HepG2 (cell line): ENCODE measurements around the gene DIAPH1. TPM values are rescaled to one million over a fixed set of nuclear protein-coding genes. Genes with fewer than 3 reads are reported as not detected.

ENCODE experiments used
- ATAC-seq: fragments of 200-7000 bp; cut with Tn5 transposase; 3 replicates; pipeline ENCODE4 v1.9.1; 2020; ENCODE audit warnings: mild to moderate bottlenecking, moderate library complexity
- BruUV-seq: library from RNA; stranded (reverse); fragments of 400-500 nt; replicated peaks from 2 replicates; lab custom pipeline; 2021; lab: Mats Ljungman, UMichigan
- CTCF ChIA-PET: fragments of 300-600 bp; formaldehyde crosslinking; extraction: SDS; loops from one replicate; lab custom pipeline; 2021; ENCODE audit warnings: low total read pairs, inconsistent platforms, low intra/inter-chr PET ratio; lab: Yijun Ruan, JAX
- POLR2A ChIA-PET: fragments of 350-600 bp; sonication (Branson Sonifier 250); formaldehyde crosslinking; loops from one replicate; lab custom pipeline; 2020; ENCODE audit warnings: antibody characterized with exemption, inconsistent platforms; lab: Yijun Ruan, JAX
- DNase-seq: peaks from one replicate; pipeline ENCODE4 v3.0.0-alpha.2; 2015; ENCODE audit warnings: low spot score
- FAIRE-seq: peaks from 3 replicates; lab custom pipeline; 2011; peaks lifted over from hg19 to GRCh38; lab: Jason Lieb, UNC
- H2AFZ ChIP-seq: one replicate; pipeline ENCODE4 v1.6.1; 2011; ENCODE audit warnings: low read length, inconsistent platforms
- H3K27ac ChIP-seq: fragments of 300-600 bp; 3 replicates; pipeline ENCODE4 v1.8.0; 2011; ENCODE audit warnings: mixed run types, mild to moderate bottlenecking, mixed read lengths, low read length, inconsistent platforms; ENCODE audit not compliant: insufficient read depth; ENCODE audit errors: extremely low read length
- H3K27me3 ChIP-seq, 2 experiments: fragments of 200-600 bp in 1 of 2; 2 replicates in 1 of 2; 3 replicates in 1 of 2; pipeline versions ENCODE4 v1.6.0 to v1.8.0; 2011; ENCODE audit warnings: low read length in 2 of 2, mild to moderate bottlenecking in 2 of 2, moderate library complexity in 2 of 2, inconsistent platforms in 1 of 2; ENCODE audit not compliant: insufficient read depth in 2 of 2, control insufficient read depth in 1 of 2
- H3K36me3 ChIP-seq, 2 experiments: fragments of 200-600 bp in 1 of 2; replicated peaks in 1 of 2; 2 replicates in 1 of 2; 3 replicates in 1 of 2; pipeline versions ENCODE4 v1.5.1 to v1.8.0; 2011; ENCODE audit warnings: low read length in 2 of 2, inconsistent platforms in 1 of 2; ENCODE audit not compliant: insufficient read depth in 2 of 2, control insufficient read depth in 1 of 2
- H3K4me1 ChIP-seq: 2 replicates; pipeline ENCODE4 v1.5.1; 2012; ENCODE audit warnings: low read length, inconsistent platforms; ENCODE audit not compliant: insufficient read depth
- H3K4me2 ChIP-seq: 2 replicates; pipeline ENCODE4 v1.6.0; 2011; ENCODE audit warnings: low read depth, low read length, inconsistent platforms
- H3K4me3 ChIP-seq, 3 experiments: fragments of 200-600 bp in 1 of 3; sonication (generic), shearing (Covaris generic) in 1 of 3; replicated peaks in 1 of 3; 2 replicates each; pipeline ENCODE4 v1.5.1; 2011 to 2016; ENCODE audit warnings: low read length in 3 of 3, inconsistent platforms in 2 of 3, low read depth in 2 of 3, mild to moderate bottlenecking in 2 of 3, control low read depth in 1 of 3, mixed read lengths in 1 of 3; ENCODE audit not compliant: insufficient read depth in 1 of 3
- H3K79me2 ChIP-seq: one replicate; pipeline ENCODE4 v1.6.1; 2011; ENCODE audit warnings: low read length, inconsistent platforms; ENCODE audit not compliant: insufficient read depth
- H3K9ac ChIP-seq: 2 replicates; pipeline ENCODE4 v1.6.0; 2011; ENCODE audit warnings: mild to moderate bottlenecking, low read depth, low read length, inconsistent platforms; ENCODE audit not compliant: insufficient read depth
- H3K9me3 ChIP-seq: 2 replicates; pipeline ENCODE4 v1.5.1; 2012; ENCODE audit warnings: mild to moderate bottlenecking, low read length
- H4K20me1 ChIP-seq: 2 replicates; pipeline ENCODE4 v1.6.0; 2011; ENCODE audit warnings: inconsistent platforms, mild to moderate bottlenecking, low read length, moderate library complexity; ENCODE audit not compliant: insufficient read depth
- GATAD2A ChIP-seq: IDR thresholded peaks from 2 replicates; pipeline ENCODE4 v1.6.1; 2016
- NKX3-1 ChIP-seq: sonication (generic); formaldehyde crosslinking; IDR thresholded peaks from 2 replicates; pipeline ENCODE4 v1.5.0; 2020; ENCODE audit warnings: missing genetic modification reagents
- SALL1 ChIP-seq: sonication (generic); formaldehyde crosslinking; IDR thresholded peaks from 2 replicates; pipeline ENCODE4 v1.8.0; 2022; ENCODE audit warnings: mild to moderate bottlenecking, missing genetic modification reagents
- SAP130 ChIP-seq: IDR thresholded peaks from 2 replicates; pipeline ENCODE4 v1.6.1; 2016; ENCODE audit warnings: low read depth
- ZNF263 ChIP-seq: sonication (generic); formaldehyde crosslinking; IDR thresholded peaks from 2 replicates; pipeline ENCODE4 v1.4.0; 2020; ENCODE audit warnings: missing genetic modification reagents
- ZNF660 ChIP-seq: sonication (generic); formaldehyde crosslinking; IDR thresholded peaks from 2 replicates; pipeline ENCODE4 v1.5.1; 2020; ENCODE audit warnings: mild to moderate bottlenecking, low read depth, missing genetic modification reagents, borderline replicate concordance
- WGBS: methylation state at CpG from one replicate; pipeline ENCODE4 v1.1.6; 2017; ENCODE audit warnings: low lambda C conversion rate; 5-methylcytosine and 5-hydroxymethylcytosine counted together
- in situ Hi-C: cut with HindIII; loops from 2 replicates; pipeline ENCODE4 v1.10.0; 2017; ENCODE audit warnings: low pct_unique_long_range_greater_than_20kb; ENCODE audit not compliant: extremely low pct_ligation_motif_present
- intact Hi-C: fragments of 100-400 bp; cut with micrococcal nuclease; formaldehyde crosslinking; loops from one replicate; pipeline ENCODE4 v1.10.0; 2022; ENCODE audit not compliant: unreplicated experiment
- polyA plus RNA-seq, 8 experiments: library from polyadenylated mRNA; depleted of rRNA in 3 of 8; stranded (reverse) in 7 of 8; unstranded in 1 of 8; fragments of >200 nt; fragmentation: Illumina TruSeq in 4 of 8; extraction: Trizol in 4 of 8; gene quantifications; 2 replicates each; pipeline versions ENCODE4 v1.2.1 to v1.2.3, GENCODE V29; 2011 to 2016; ENCODE audit warnings: low read depth in 4 of 8, missing spikeins in 1 of 8, mixed read lengths in 1 of 8; ENCODE audit not compliant: insufficient read depth in 1 of 8
- total RNA-seq, 5 experiments: library from RNA; depleted of rRNA; stranded (reverse); fragments of >200 nt; fragmentation: Illumina TruSeq; extraction: Trizol; gene quantifications; 2 replicates each; pipeline ENCODE4 v1.2.3, GENCODE V29; 2016; ENCODE audit warnings: low read depth in 1 of 5
- TF ChIP-seq, protein P1 (sequence below): sonication (generic); formaldehyde crosslinking; IDR thresholded peaks from 2 replicates; pipeline ENCODE4 v1.5.1; 2020; ENCODE audit warnings: mild to moderate bottlenecking, missing genetic modification reagents, moderate library complexity
- TF ChIP-seq, protein P2 (sequence below): sonication (generic); formaldehyde crosslinking; IDR thresholded peaks from 2 replicates; pipeline ENCODE4 v1.4.0; 2020; ENCODE audit warnings: missing genetic modification reagents
- TF ChIP-seq, protein P3 (sequence below): sonication (generic); formaldehyde crosslinking; IDR thresholded peaks from 2 replicates; pipeline ENCODE4 v1.4.0; 2020; ENCODE audit warnings: mild to moderate bottlenecking, missing genetic modification reagents

Gene DIAPH1
- total and polyA plus RNA-seq, 2 of the 13 experiments (the other 11 are each of a cell fraction or from before 2014, with no cell fraction given): 25.1 to 33.9 TPM

DNA sequence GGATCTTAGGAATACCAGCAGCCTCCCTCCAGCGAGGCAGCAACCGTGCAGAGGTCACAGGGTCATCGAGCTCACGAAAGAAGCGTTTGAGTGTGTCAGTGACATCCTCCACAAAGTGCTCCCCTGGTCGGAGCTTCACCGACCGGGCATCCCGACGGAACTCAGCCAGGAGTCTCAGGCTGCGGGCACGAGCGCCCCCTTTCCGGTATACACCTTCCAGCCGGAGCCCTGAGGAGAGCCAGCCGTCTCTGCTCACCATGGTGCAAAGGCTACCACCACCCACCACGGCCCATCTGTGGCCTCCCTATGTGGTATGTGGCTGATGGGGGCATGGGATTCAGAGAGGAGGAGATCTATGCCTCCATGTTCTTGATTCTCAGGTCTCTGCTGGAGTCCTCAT is 43.2 kb upstream of the DIAPH1 start (continued):
- TF ChIP-seq, protein P1, sequence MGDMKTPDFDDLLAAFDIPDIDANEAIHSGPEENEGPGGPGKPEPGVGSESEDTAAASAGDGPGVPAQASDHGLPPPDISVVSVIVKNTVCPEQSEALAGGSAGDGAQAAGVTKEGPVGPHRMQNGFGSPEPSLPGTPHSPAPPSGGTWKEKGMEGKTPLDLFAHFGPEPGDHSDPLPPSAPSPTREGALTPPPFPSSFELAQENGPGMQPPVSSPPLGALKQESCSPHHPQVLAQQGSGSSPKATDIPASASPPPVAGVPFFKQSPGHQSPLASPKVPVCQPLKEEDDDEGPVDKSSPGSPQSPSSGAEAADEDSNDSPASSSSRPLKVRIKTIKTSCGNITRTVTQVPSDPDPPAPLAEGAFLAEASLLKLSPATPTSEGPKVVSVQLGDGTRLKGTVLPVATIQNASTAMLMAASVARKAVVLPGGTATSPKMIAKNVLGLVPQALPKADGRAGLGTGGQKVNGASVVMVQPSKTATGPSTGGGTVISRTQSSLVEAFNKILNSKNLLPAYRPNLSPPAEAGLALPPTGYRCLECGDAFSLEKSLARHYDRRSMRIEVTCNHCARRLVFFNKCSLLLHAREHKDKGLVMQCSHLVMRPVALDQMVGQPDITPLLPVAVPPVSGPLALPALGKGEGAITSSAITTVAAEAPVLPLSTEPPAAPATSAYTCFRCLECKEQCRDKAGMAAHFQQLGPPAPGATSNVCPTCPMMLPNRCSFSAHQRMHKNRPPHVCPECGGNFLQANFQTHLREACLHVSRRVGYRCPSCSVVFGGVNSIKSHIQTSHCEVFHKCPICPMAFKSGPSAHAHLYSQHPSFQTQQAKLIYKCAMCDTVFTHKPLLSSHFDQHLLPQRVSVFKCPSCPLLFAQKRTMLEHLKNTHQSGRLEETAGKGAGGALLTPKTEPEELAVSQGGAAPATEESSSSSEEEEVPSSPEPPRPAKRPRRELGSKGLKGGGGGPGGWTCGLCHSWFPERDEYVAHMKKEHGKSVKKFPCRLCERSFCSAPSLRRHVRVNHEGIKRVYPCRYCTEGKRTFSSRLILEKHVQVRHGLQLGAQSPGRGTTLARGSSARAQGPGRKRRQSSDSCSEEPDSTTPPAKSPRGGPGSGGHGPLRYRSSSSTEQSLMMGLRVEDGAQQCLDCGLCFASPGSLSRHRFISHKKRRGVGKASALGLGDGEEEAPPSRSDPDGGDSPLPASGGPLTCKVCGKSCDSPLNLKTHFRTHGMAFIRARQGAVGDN: peak; percentile 28
- TF ChIP-seq ZNF263: peak; percentile 81
- no peak for TF ChIP-seq NKX3-1 (CRISPR knock-in tag)

DNA sequence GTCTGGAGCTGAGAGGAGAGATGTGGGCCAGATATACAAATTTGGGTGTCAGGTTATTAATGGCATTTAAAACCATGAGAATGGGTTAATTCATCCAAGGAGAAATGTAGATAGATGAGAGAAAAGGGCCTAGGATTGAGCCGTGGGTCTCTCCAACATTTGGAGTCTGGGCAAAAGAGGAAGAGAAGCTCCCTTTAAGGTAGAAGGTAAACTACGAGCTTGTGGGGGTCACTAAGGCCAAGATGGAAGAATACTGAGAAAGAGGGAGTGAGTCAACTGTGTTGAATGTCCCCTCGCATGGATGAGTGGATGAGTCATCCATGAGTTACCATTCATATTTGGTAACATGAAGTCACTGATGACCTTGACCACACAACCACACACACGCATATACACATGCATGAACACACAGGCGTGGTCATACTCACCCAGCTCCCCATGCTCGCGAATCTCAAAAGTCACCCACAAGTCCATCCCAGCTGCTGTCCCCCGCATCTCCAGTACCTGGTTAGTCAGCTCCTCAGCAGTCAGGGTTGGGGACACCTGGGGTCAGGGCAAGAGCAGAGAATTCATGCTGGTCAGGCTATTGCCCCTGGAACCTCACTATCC is 39.2 kb upstream of the DIAPH1 start:
- intact Hi-C loops: no loop called here
- H3K4me1 ChIP-seq: no peaks in the 10 kb centered on the region
- no peaks in the 10 kb centered on the region for H3K9me3 ChIP-seq
- FAIRE-seq (no peak), DNase-seq (peak; percentile 65), ATAC-seq (no peak)
- H3K27ac ChIP-seq: no peak overlapping the region
- no peaks in the 10 kb centered on the region for H3K36me3 ChIP-seq
- peaks cover 5 to 13% of the 10 kb centered on the region in 2 experiments; a peak in 3 of 5 replicates for H3K27me3 ChIP-seq
- H2AFZ ChIP-seq: no peak overlapping the region
- H3K4me3 ChIP-seq: no peak overlapping the region
- 34% methylated on average over 6 of the region's 8 CpGs for WGBS
- BruUV-seq: no TSS peak
- CTCF ChIA-PET: no interaction called here
- no peaks in the 10 kb centered on the region for H4K20me1 ChIP-seq
- no peak overlapping the region for H3K4me2 ChIP-seq
- no peak overlapping the region for H3K9ac ChIP-seq
- no peaks in the 10 kb centered on the region for H3K79me2 ChIP-seq
- in situ Hi-C loops: no loop called here
- POLR2A ChIA-PET: interaction anchor here (1.0 to 1.2 kb wide), 3 partner anchors 16 to 66 kb away, joined by 3 to 9 read pairs (median 5); partner anchors contain the start of genes HDAC3 and RELL2
- 0 out of 2 replicates have a peak, but pooled peaks have one; percentile 21 for TF ChIP-seq GATAD2A (CRISPR knock-in tag)
- TF ChIP-seq, protein P2, sequence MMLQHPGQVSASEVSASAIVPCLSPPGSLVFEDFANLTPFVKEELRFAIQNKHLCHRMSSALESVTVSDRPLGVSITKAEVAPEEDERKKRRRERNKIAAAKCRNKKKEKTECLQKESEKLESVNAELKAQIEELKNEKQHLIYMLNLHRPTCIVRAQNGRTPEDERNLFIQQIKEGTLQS (CRISPR knock-in tag): peak; percentile 46; the same call in 1 of the 2 replicates
- 0 out of 2 replicates have a peak, but pooled peaks have one; percentile 13 for TF ChIP-seq SALL1 (CRISPR knock-in tag)
- peak; percentile 29; the same call in 1 of the 2 replicates for TF ChIP-seq SAP130 (CRISPR knock-in tag)
- no peak for TF ChIP-seq ZNF660 (CRISPR knock-in tag)
- TF ChIP-seq, protein P3, sequence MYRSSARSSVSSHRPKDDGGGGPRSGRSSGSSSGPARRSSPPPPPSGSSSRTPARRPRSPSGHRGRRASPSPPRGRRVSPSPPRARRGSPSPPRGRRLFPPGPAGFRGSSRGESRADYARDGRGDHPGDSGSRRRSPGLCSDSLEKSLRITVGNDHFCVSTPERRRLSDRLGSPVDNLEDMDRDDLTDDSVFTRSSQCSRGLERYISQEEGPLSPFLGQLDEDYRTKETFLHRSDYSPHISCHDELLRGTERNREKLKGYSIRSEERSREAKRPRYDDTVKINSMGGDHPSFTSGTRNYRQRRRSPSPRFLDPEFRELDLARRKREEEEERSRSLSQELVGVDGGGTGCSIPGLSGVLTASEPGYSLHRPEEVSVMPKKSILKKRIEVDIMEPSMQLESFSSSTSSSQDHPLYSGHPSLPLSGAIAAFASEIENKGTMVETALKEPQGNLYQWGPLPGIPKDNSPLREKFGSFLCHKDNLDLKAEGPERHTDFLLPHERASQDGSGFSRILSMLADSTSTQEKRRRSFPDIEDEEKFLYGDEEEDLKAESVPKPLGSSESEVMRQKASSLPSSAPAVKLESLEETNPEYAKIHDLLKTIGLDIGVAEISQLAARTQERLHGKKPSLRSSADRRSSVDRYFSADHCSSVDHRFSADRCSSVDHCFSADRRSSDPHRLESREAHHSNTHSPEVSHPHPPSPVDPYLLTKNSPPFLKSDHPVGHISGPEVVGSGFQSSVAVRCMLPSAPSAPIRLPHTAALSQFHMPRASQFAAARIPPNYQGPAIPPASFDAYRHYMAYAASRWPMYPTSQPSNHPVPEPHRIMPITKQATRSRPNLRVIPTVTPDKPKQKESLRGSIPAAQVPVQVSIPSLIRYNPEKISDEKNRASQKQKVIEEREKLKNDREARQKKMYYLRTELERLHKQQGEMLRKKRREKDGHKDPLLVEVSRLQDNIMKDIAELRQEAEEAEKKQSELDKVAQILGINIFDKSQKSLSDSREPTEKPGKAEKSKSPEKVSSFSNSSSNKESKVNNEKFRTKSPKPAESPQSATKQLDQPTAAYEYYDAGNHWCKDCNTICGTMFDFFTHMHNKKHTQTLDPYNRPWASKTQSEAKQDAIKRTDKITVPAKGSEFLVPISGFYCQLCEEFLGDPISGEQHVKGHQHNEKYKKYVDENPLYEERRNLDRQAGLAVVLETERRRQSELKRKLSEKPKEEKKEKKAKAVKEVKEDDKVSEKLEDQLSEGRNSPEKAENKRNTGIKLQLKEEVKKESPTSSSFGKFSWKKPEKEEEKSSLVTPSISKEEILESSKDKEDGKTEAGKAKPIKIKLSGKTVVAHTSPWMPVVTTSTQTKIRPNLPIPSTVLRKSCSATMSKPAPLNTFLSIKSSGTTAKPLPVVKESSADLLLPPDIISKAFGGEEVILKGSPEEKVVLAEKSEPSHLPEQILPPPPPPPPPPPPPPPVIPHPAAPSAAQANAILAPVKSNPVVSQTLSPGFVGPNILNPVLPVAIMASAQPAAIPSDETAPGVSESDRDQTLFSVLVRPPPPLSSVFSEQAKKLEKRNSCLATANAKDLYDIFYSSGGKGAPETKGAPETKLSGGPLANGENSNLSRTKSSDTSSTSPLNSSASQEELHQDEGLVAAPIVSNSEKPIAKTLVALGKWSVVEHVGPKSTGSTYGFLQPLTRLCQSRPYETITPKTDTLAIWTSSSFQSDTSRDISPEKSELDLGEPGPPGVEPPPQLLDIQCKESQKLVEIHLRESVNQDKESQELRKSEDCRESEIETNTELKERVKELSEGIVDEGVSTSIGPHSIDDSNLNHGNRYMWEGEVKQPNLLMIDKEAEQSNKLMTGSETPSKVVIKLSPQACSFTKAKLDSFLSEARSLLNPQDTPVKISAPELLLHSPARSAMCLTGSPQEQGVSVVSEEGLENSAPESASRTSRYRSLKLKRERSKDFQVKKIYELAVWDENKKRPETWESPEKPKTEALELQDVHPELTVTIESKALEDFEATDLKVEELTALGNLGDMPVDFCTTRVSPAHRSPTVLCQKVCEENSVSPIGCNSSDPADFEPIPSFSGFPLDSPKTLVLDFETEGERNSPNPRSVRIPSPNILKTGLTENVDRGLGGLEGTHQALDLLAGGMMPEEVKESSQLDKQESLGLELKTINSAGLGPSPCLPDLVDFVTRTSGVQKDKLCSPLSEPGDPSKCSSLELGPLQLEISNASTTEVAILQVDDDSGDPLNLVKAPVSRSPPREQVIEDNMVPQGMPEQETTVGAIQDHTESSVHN (CRISPR knock-in tag): no peak
